ENCODE data around the gene CBL.

The CBL gene

DNA sequence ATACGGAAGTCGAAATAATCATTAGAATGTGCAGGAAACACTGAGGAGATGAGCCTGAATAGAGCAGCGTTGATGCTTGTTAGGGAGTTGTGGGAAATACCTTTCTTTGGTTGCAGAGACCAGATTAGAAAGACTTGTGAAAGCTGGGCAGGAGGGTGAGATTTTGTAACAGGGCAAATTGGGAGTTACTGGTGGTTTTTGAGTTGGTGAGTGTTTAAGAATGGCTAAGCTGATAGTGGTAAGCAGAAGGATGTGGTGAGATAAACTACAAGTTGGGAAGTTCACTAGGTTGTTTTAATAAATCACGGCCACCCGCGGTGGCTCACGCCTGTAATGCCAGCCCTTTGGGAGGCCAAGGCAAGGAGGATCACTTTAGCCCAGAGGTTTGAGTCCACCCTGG is 76.4 kb downstream of the CBL start:
- DNase-seq (ENCODE audit: low read depth, low spot score) = no peak
- CTCF ChIA-PET = interaction anchor here (0.9 to 2.8 kb wide), 7 partner anchors 16 to 193 kb away, joined by 3 to 34 read pairs (median 5); partner anchors contain the start of genes CBL and NLRX1
- TF ChIP-seq, protein P1, sequence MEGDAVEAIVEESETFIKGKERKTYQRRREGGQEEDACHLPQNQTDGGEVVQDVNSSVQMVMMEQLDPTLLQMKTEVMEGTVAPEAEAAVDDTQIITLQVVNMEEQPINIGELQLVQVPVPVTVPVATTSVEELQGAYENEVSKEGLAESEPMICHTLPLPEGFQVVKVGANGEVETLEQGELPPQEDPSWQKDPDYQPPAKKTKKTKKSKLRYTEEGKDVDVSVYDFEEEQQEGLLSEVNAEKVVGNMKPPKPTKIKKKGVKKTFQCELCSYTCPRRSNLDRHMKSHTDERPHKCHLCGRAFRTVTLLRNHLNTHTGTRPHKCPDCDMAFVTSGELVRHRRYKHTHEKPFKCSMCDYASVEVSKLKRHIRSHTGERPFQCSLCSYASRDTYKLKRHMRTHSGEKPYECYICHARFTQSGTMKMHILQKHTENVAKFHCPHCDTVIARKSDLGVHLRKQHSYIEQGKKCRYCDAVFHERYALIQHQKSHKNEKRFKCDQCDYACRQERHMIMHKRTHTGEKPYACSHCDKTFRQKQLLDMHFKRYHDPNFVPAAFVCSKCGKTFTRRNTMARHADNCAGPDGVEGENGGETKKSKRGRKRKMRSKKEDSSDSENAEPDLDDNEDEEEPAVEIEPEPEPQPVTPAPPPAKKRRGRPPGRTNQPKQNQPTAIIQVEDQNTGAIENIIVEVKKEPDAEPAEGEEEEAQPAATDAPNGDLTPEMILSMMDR (IDR thresholded peaks at IDR 0.05; ENCODE audit: insufficient read depth, low read length, missing control alignments) = no peak
- H3K4me3 ChIP-seq (ENCODE audit: low read depth, low read length) = no peak overlapping the region
- POLR2A ChIA-PET = no interaction called here

DNA sequence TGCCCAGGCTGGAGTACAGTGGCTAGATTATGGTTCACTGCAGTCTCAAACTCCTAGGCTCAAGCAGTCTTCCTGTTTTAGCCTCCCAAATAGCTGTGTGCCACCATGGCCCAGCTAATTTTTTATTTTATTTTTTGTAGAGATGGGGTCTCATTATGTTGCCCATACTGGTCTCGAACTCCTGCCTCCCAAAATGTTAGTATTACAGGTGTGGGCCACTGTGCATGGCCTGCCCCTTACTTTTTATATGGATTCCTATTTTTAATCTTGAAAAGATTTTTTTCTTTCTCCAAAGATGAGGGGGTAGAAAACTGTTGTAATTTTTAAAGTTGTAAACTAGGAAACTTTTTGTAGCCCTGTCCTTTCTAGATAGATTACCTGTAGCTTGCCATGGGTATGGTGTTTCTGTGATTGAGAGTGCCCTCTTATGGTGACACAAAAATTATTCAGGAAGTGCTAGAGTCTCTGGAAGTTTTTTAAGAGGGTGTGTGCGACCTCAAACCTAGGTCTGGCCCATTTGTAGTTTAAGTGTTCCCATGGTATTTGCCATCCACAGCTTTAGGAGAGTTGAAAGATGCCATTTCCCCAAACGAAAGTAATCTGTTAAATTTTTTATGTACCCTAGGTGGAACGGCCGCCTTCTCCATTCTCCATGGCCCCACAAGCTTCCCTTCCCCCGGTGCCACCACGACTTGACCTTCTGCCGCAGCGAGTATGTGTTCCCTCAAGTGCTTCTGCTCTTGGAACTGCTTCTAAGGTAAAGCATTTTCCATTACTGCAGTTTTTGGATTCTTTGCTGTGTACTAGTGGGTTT is 78.4 kb downstream of the CBL start:
- DNase-seq (ENCODE audit: low read depth, low spot score) = no peak
- ChIA-PET POLR2A (interaction anchor here (0.7 kb wide), 1 partner anchor 10 kb away, joined by 3 read pairs; no protein-coding TSS in a partner anchor), CTCF (interaction anchor here (0.6 to 2.8 kb wide), 33 partner anchors 9 to 190 kb away, joined by 3 to 34 read pairs (median 4); partner anchors contain the start of genes CBL and NLRX1)
- no peak overlapping the region for H3K4me3 ChIP-seq (ENCODE audit: low read depth, low read length)
- TF ChIP-seq, protein P1 (IDR thresholded peaks at IDR 0.05; ENCODE audit: insufficient read depth, low read length, missing control alignments) = peak; percentile 31

DNA sequence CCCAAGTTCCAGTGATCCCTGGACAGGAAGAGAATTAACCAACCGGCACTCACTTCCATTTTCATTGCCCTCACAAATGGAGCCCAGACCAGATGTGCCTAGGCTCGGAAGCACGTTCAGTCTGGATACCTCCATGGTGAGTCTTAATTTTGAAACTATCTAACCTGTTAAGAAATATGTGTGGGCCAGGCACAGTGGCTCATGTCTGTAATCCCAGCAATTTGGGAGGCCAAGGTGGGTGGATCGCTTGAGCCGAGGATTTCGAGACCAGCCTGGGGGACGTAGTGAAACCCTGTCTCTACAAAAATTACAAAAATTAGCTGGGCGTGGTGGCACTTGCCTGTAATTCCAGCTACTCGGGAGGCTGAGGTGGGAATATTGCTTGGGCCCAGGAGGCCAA is 79.3 kb downstream of the CBL start:
- no peak for DNase-seq (ENCODE audit: low read depth, low spot score)
- CTCF ChIA-PET = interaction anchor here (0.8 to 2.3 kb wide), 8 partner anchors 8 to 143 kb away, joined by 3 to 14 read pairs (median 5); partner anchors contain the start of gene NLRX1
- POLR2A ChIA-PET = no interaction called here
- H3K4me3 ChIP-seq (ENCODE audit: low read depth, low read length) = no peak overlapping the region
- TF ChIP-seq, protein P1 (IDR thresholded peaks at IDR 0.05; ENCODE audit: insufficient read depth, low read length, missing control alignments) = no peak

DNA sequence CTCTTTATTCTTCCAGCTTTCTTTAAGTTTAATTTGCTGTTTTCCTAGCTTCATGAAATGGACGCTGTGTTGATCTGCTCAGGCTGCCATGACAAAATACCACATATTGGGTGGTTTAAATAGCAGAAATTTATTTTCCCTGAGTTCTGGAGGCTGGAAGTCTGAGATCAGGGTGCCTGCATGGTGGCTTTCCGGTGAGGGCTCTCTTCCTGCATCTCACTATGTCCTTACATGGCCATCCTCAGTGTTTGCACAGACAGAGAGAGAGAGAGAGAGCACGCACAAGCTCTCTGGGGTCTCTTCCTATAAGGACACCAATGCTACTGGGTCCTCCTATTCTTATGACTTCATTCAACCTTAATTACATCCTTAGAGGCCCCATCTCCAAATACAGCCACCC is 82.1 kb downstream of the CBL start:
- CTCF ChIA-PET = interaction anchor here (0.9 to 2.5 kb wide), 6 partner anchors 9 to 82 kb away, joined by 3 to 7 read pairs (median 4); partner anchors contain the start of gene CBL
- no peak for DNase-seq (ENCODE audit: low read depth, low spot score)
- TF ChIP-seq, protein P1 (IDR thresholded peaks at IDR 0.05; ENCODE audit: insufficient read depth, low read length, missing control alignments) = no peak
- POLR2A ChIA-PET = no interaction called here
- H3K4me3 ChIP-seq (ENCODE audit: low read depth, low read length) = no peak overlapping the region

DNA sequence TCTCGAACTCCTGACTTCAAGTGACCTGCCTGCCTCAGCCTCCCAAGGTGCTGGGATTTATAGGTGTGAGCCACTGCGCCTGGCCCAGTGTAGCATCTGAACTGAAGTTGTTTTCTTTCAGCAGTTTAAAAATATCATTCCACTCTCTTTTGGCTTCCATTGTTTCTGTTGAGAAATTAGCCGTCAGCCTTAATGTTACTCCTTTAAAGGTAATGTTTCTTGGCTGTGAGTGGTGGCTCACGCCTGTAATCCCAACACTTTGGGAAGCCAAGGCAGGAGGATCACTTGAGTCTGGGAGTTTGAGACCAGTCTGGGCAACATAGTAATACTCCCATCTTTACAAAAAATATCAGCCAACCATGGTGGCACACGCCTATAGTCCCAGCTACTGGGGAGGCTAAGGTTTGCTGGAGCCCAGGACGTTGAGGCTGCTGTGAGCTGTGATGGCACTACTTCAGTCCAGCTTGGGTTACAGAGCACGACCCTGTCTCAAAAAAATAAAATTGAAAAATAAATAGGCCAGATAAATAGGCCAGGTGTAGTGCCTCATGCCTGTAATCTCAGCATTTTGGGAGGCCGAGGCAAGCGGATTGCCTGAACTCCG is 84.9 kb downstream of the CBL start:
- ChIA-PET CTCF (interaction anchor here (1.7 to 3.3 kb wide), 2 partner anchors 86 to 95 kb away, joined by 5 to 15 read pairs; partner anchors contain the start of gene CBL), POLR2A (no interaction called here)
- TF ChIP-seq, protein P1 (IDR thresholded peaks at IDR 0.05; ENCODE audit: insufficient read depth, low read length, missing control alignments) = no peak
- DNase-seq (ENCODE audit: low read depth, low spot score) = no peak
- no peak overlapping the region for H3K4me3 ChIP-seq (ENCODE audit: low read depth, low read length)

DNA sequence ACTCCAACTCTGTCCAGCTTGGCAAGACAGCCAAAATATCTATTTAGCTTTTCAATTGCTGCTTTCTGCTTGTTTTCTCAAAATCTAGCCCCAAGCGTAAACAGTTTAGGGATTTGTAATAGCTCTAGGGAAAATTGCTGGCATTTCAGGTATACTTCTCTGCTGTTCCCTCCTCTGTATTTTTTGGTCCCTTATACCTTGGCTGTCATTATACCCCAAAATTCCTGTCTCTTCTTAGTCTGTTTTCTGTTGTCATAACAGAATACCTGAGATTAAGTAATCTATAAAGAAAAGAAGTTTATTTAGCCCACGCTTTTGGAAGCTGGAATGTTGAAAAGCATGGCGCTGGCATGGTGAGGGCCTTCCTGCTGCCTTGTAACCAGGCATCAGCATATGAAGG is 87.3 kb downstream of the CBL start:
- TF ChIP-seq, protein P1 (IDR thresholded peaks at IDR 0.05; ENCODE audit: insufficient read depth, low read length, missing control alignments) = no peak
- no peak for DNase-seq (ENCODE audit: low read depth, low spot score)
- CTCF ChIA-PET = interaction anchor here (1.1 to 3.2 kb wide), 2 partner anchors 9 to 14 kb away, joined by 3 to 11 read pairs; no protein-coding TSS in a partner anchor
- POLR2A ChIA-PET = no interaction called here
- no peak overlapping the region for H3K4me3 ChIP-seq (ENCODE audit: low read depth, low read length)
